Keratinocyte (primary cell): Measurements from ENCODE around the gene RGSL1. TPM values are rescaled to one million over a fixed set of nuclear protein-coding genes. Genes with fewer than 3 reads are reported as not detected.

ENCODE experiments used
- DNase-seq: peaks from one replicate; pipeline ENCODE4 v3.0.0-alpha.2; 2011; ENCODE audit warnings: low read depth, missing footprints, low spot score
- FAIRE-seq: peaks from 2 replicates; lab custom pipeline; 2011; peaks lifted over from hg19 to GRCh38; lab: Jason Lieb, UNC
- H2AFZ ChIP-seq: 2 replicates; pipeline ENCODE4 v1.6.0; 2012; ENCODE audit warnings: low read length, control low read depth, inconsistent platforms; ENCODE audit not compliant: control insufficient read depth
- H3K27ac ChIP-seq: 2 replicates; pipeline ENCODE4 v1.5.1; 2011; ENCODE audit warnings: low read length; ENCODE audit not compliant: control insufficient read depth, insufficient read depth
- H3K27me3 ChIP-seq: 3 replicates; pipeline ENCODE4 v1.6.0; 2011; ENCODE audit warnings: low read length; ENCODE audit not compliant: control insufficient read depth, insufficient read depth; ENCODE audit errors: extremely low read depth
- H3K36me3 ChIP-seq, 2 experiments: 2 replicates in 1 of 2; 3 replicates in 1 of 2; pipeline ENCODE4 v1.5.1; 2011; ENCODE audit warnings: low read length in 2 of 2, mild to moderate bottlenecking in 1 of 2; ENCODE audit not compliant: control insufficient read depth in 2 of 2, insufficient read depth in 2 of 2; ENCODE audit errors: extremely low read depth in 1 of 2
- H3K4me1 ChIP-seq: 3 replicates; pipeline ENCODE4 v1.5.1; 2011; ENCODE audit warnings: low read length; ENCODE audit not compliant: control insufficient read depth, insufficient read depth; ENCODE audit errors: extremely low read depth
- H3K4me2 ChIP-seq: 3 replicates; pipeline ENCODE4 v1.6.0; 2011; ENCODE audit warnings: low read depth, low read length; ENCODE audit not compliant: control insufficient read depth, insufficient read depth; ENCODE audit errors: extremely low read depth
- H3K4me3 ChIP-seq, 3 experiments: fragments of 200-600 bp in 1 of 3; sonication (generic) in 1 of 3; 2 replicates in 2 of 3; 3 replicates in 1 of 3; pipeline ENCODE4 v1.5.1; 2011 to 2016; ENCODE audit warnings: low read length in 3 of 3, mild to moderate bottlenecking in 3 of 3, control low read depth in 2 of 3, inconsistent platforms in 1 of 3, low read depth in 1 of 3, mixed read lengths in 1 of 3, mixed run types in 1 of 3, moderate library complexity in 1 of 3; ENCODE audit not compliant: control insufficient read depth in 2 of 3, insufficient read depth in 2 of 3; ENCODE audit errors: extremely low read depth in 1 of 3
- H3K79me2 ChIP-seq: 2 replicates; pipeline ENCODE4 v1.6.0; 2012; ENCODE audit warnings: low read length; ENCODE audit not compliant: control insufficient read depth, insufficient read depth
- H3K9ac ChIP-seq: 3 replicates; pipeline ENCODE4 v1.6.0; 2011; ENCODE audit warnings: low read length; ENCODE audit not compliant: control insufficient read depth, insufficient read depth; ENCODE audit errors: extremely low read depth
- H3K9me1 ChIP-seq: 3 replicates; pipeline ENCODE4 v1.6.0; 2011; ENCODE audit warnings: low read length; ENCODE audit not compliant: control insufficient read depth, insufficient read depth; ENCODE audit errors: extremely low read depth
- H3K9me3 ChIP-seq: 2 replicates; pipeline ENCODE4 v1.5.1; 2012; ENCODE audit warnings: low read depth, low read length; ENCODE audit not compliant: control insufficient read depth
- H4K20me1 ChIP-seq: 3 replicates; pipeline ENCODE4 v1.6.0; 2011; ENCODE audit warnings: low read length; ENCODE audit not compliant: control insufficient read depth, insufficient read depth; ENCODE audit errors: extremely low read depth
- CTCF ChIP-seq, 3 experiments: IDR thresholded peaks in 1 of 3; conservative IDR thresholded peaks in 1 of 3; optimal IDR thresholded peaks in 1 of 3; 2 replicates in 2 of 3; 3 replicates in 1 of 3; pipeline versions ENCODE3 to v1.5.1; 2011; ENCODE audit warnings: low read length in 3 of 3, mild to moderate bottlenecking in 3 of 3, moderate library complexity in 2 of 3, control low read depth in 1 of 3, inconsistent platforms in 1 of 3; ENCODE audit not compliant: insufficient read depth in 2 of 3; ENCODE audit errors: extremely low read depth in 1 of 3
- EZH2 ChIP-seq: IDR thresholded peaks from one replicate; pipeline ENCODE4 v1.6.1; 2012; ENCODE audit warnings: inconsistent platforms, mild to moderate bottlenecking, low read length, moderate library complexity
- dilution Hi-C: fragments of 300-500 bp; cut with MboI; formaldehyde crosslinking; loops from one replicate; pipeline ENCODE4 v1.7.0; 2020; ENCODE audit warnings: low sequenced_read_pairs; ENCODE audit not compliant: extremely low pct_ligation_motif_present
- polyA plus RNA-seq, 5 experiments: library from polyadenylated mRNA; depleted of rRNA in 3 of 5; stranded (reverse) in 3 of 5; stranded (forward) in 1 of 5; unstranded in 1 of 5; fragments of >200 nt; gene quantifications; 1 replicate in 1 of 5; 2 replicates in 3 of 5; 3 replicates in 1 of 5; pipeline versions ENCODE4 v1.2.1 to v1.2.3, GENCODE V29; 2011 to 2012; ENCODE audit warnings: missing spikeins in 2 of 5, low read depth in 1 of 5, low replicate concordance in 1 of 5

RGSL1 gene
- polyA plus RNA-seq, 1 donor (not counting 4 experiments of a cell fraction or from before 2014, with no cell fraction given) = not detected

- Histone ChIP-seq H3K4me3 (no peak overlapping the region), H3K4me2 (no peak overlapping the region), H3K4me1 (peaks cover 8% of the 10 kb centered on the region), H3K27me3 (peaks cover 23% of the 10 kb centered on the region), H3K9me3 (no peaks in the 10 kb centered on the region), H2AFZ (no peak overlapping the region), H4K20me1 (no peaks in the 10 kb centered on the region), H3K9me1 (no peaks in the 10 kb centered on the region), H3K36me3 (no peaks in the 10 kb centered on the region), H3K27ac (no peak overlapping the region), H3K9ac (no peak overlapping the region), H3K79me2 (no peaks in the 10 kb centered on the region)
- FAIRE-seq (no peak), DNase-seq (no peak)
- dilution Hi-C loops = no loop called here
- no peak for TF ChIP-seq EZH2
- TF ChIP-seq CTCF (optimal IDR thresholded peaks at IDR 0.05 in 1 of 3, IDR thresholded peaks at IDR 0.05 in 1 of 3, conservative IDR thresholded peaks at IDR 0.05 in 1 of 3; ENCODE audit: extremely low read depth in 1 of 3, insufficient read depth in 2 of 3, low read length in 3 of 3) = no peak
Observed at GRCh38 chr1:182600745-182601415, 150.9 kb downstream of the RGSL1 start.

DNA sequence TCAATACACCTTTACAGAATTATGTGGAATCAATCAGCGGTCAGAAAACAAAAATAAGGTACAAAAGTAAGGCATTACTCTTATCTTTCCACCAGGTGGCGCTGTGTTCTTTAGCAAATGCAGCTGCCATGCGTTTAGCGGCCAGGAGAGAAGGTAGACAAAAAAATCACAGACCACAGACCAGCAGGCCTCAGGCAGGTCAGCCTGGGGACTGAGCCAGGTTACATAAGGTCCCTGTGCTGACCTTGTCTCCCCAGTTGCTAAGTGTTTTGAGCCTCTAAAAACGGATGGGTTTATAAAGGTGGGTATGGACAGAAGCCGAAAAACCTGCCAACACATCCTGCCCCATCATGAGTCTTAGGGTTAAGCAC is 151.5 kb downstream of the RGSL1 start:
- Histone ChIP-seq H3K27ac (no peak overlapping the region), H3K36me3 (no peaks in the 10 kb centered on the region), H3K4me1 (peaks cover 8% of the 10 kb centered on the region), H3K4me3 (no peak overlapping the region), H3K9me1 (no peaks in the 10 kb centered on the region), H3K27me3 (peaks cover 23% of the 10 kb centered on the region), H3K79me2 (no peaks in the 10 kb centered on the region), H3K9ac (no peak overlapping the region), H3K9me3 (no peaks in the 10 kb centered on the region), H3K4me2 (no peak overlapping the region), H4K20me1 (no peaks in the 10 kb centered on the region), H2AFZ (no peak overlapping the region)
- DNase-seq = no peak
- dilution Hi-C loops = no loop called here
- FAIRE-seq = no peak
- TF ChIP-seq EZH2 (no peak), CTCF (optimal IDR thresholded peaks at IDR 0.05 in 1 of 3, IDR thresholded peaks at IDR 0.05 in 1 of 3, conservative IDR thresholded peaks at IDR 0.05 in 1 of 3; ENCODE audit: extremely low read depth in 1 of 3, insufficient read depth in 2 of 3, low read length in 3 of 3) (peak; percentile 66 to 75 (median 69))
